Raji (cell line): ENCODE measurements around the gene TBXAS1.

Source experiments
- POLR2A ChIP-seq: IDR thresholded peaks from 2 replicates; pipeline ENCODE4 v1.6.1; 2011; ENCODE audit warnings: low read depth, low read length, control low read depth; ENCODE audit not compliant: insufficient read depth

The TBXAS1 gene

GRCh38 chr7:139817249-139817648 is 11.8 kb upstream of the TBXAS1 start:
- TF ChIP-seq POLR2A = no peak

DNA sequence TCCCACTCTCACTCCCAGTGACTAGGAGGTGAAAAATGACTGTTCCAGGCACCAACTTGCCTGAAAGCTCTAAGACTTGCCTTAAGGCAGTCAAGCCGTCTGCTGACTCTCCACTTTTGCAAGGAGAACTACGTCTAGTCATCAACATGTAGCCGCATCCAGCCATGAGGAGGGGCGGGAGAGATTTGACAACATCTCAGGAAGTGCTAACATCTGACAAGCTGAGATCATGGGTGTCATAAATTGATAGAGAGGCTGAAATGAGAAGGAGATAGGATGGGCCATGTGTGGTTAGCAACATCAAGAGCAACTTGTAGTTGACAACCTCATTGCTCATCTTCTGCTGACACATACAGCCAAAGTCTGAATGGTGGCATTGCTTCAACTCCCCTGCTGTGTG is 9.0 kb upstream of the TBXAS1 start:
- TF ChIP-seq POLR2A = no peak

- TF ChIP-seq POLR2A = no peak
These were observed 7.5 kb upstream of the TBXAS1 start for GRCh38 chr7:139821349-139822105.

DNA sequence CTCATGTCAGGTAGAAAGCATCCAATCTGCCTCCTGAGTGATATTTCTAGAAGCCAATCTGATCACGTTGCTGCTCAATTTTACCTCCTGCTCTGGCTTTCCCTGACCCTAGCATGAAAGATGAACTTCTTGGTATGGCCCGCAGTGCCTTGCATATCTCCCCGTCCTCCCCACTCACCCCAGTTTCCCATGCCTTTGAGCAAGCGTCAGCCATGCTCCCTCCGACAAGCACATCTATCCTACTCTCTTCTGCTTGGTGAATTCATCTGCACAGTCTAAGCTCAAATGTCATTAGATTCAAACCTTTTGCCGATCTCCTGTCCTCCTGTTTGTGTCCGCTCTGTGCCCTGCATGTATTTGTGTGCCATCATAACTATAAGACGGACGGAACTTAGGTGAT is 6.2 kb upstream of the TBXAS1 start:
- TF ChIP-seq POLR2A = no peak

DNA sequence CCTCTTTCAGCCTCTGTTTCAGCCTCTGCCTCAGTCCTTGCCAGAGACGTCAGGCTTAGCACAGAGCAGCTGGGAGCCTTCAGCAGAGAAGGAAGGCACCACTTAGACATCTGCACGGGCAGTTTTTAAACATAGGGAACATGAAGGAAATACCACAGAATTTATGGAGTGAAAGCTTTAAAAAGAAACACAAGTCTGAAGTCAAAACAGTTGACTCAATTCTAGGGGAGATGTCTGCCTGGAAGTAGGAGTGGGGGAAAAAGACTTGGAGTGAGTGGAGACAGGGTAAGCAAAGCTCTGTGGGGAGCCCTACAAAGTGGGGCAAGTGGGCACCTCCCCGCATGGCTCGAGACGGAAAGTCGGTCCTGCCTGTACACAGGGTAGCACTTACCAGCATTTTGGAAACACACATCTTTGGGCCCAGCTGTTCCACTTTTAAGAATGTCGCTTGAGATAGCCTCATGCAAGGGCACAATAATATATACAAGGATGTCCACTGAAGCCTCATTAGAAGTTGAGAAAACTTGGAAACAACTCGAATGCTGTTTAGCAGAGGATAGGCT is 5.0 kb upstream of the TBXAS1 start:
- no peak for TF ChIP-seq POLR2A

- no peak for TF ChIP-seq POLR2A
These were observed 3.3 kb upstream of the TBXAS1 start for GRCh38 chr7:139825666-139826290.

DNA sequence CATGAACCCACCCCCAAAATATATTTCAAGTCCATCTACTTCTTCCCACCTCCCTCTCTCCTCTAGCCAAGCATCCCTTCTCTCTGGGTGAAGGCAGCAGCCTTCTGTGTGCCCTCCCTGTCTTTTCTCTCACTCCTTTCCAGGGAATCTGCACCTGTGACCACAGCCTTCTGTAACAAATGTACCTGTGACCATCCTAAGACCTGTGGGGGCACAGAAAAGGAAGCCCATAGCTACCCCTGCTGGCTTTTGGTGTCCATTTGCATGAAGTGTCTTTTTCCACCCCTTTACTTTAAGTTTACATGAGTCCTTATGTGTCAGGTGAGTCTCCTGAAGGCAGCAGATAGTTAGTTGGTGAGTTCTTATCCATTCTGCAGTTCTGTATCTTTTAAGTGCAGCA is 2.0 kb upstream of the TBXAS1 start:
- TF ChIP-seq POLR2A = no peak

DNA sequence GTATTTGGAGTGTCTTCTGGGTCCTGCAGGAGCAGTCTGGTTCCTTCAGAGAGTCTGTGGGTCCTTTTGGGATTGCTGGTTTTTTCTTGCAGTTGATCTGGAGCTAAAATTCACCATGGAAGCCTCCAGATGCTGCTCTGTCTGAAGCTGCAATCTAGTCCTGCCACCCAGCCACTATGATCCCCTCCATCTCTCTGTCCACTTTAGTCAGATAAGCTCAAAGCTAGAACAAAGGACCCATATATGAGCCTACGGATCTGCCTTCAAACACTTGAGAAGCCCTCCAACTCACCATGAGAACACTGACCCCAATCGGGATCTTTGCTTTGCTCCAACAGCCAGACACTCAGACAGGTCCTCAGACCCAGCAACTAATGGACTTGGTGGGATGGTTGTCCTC is 618 bp upstream of the TBXAS1 start:
- TF ChIP-seq POLR2A = no peak

DNA sequence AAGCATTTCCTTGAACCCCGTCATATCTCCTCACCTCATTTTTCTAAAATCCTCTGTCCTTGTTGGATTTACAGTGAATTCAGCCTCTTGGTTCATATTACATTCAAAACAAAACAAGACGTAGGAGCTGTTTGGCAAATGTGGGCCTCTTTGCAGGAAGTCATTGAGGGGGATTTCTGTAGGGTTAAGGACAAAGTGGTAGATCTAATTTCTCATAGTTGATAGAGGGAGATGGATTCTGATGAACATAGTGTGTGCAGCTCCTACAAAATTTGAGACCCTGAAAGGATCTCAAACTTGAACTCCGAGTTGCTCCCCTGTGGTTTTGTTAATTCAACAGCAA is 682 bp downstream of the TBXAS1 start:
- TF ChIP-seq POLR2A = no peak

DNA sequence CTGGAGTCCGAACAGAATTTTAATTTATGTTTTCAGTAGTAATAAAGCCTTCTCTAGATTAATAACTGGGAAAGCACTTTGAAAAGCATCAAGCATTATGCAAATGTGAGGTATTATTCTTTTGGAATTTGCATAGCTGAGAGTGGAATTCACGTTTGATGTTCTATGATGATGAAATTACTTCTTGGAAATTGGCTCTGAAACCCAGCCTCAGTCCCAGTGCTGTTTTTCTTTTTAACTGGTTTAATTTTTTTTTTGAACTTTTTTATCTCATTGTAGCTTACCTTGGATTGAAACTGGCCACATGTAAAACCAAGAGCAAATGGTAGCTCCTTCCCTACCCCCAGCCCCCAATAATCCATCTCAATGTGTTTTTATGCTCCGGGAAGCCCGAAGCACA is 1.2 kb downstream of the TBXAS1 start:
- TF ChIP-seq POLR2A = no peak

DNA sequence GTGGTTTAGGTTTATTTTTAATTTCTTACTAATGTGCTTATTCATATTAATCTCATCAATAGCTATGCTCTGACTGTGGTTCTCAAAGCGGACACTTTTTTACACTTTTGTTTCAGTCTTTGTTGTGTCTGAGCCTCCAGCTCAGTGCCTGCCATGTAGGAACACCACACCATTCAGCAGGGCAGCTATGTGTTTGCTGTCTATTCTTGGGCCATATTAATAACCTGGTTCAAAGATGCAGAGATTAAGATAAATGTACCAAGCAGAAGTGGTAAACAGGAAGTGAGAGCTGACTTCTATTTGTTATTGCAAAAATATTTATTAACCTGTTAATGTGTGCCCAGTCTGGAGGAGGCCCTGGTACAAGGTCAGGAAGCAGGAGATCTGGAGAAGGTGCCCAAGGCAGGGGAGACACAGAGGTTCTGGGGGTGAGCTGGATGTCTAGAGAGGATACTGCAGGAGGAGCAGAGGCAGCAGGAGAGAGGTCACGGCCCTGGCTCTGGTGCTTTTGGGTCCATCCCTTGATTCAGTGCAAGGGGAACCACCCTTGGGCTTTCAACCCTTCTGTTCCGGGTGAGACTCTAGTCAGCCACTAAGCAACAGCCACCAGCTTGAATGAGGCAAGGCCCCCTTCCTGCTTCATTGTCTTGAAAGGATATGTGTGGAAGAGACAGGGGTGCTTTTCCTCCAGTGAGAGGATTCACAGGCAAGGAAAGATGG is 1.9 kb downstream of the TBXAS1 start:
- TF ChIP-seq POLR2A = no peak

GRCh38 chr7:139838276-139838675 is 9.2 kb downstream of the TBXAS1 start:
- no peak for TF ChIP-seq POLR2A

- TF ChIP-seq POLR2A = no peak
These were observed 9.8 kb downstream of the TBXAS1 start for GRCh38 chr7:139838876-139839275.

DNA sequence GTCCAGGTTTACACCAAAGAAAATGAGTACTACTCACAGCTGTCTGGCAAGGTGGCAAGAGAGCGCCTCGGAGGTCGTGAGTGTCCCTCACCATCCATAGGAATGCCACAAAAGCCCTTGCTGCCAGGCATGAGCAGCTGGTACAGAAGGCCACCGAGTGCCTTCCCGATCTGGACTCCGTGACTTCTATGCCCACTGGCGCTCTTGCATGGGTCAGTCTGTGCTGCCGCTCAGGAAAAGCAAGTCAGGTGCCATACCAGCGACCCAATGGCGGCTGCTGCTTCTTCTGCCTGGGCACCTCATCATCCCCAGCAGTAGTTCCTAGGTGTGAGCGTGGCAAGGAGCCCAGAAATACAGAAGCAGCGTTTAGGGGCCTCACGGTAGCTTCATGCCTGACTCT is 11.7 kb downstream of the TBXAS1 start:
- no peak for TF ChIP-seq POLR2A

GRCh38 chr7:139842401-139843210 is 13.5 kb downstream of the TBXAS1 start:
- TF ChIP-seq POLR2A = no peak
